ENCODE measurements around the gene IQCC.

GRCh38 chr1:32179443-32180185 is 25.9 kb upstream of the IQCC start, which contains the start of gene TXLNA:
- TF ChIP-seq EZH2phosphoT487 (IDR thresholded peaks at IDR 0.05; ENCODE audit: low read depth) = no peak
- TF ChIP-seq, protein P1, sequence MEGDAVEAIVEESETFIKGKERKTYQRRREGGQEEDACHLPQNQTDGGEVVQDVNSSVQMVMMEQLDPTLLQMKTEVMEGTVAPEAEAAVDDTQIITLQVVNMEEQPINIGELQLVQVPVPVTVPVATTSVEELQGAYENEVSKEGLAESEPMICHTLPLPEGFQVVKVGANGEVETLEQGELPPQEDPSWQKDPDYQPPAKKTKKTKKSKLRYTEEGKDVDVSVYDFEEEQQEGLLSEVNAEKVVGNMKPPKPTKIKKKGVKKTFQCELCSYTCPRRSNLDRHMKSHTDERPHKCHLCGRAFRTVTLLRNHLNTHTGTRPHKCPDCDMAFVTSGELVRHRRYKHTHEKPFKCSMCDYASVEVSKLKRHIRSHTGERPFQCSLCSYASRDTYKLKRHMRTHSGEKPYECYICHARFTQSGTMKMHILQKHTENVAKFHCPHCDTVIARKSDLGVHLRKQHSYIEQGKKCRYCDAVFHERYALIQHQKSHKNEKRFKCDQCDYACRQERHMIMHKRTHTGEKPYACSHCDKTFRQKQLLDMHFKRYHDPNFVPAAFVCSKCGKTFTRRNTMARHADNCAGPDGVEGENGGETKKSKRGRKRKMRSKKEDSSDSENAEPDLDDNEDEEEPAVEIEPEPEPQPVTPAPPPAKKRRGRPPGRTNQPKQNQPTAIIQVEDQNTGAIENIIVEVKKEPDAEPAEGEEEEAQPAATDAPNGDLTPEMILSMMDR (IDR thresholded peaks at IDR 0.05; ENCODE audit: low read depth, low read length) = no peak
